Coronary artery (tissue), 2 donors: Measurements from ENCODE around the gene SPON1.

Experiments
- DNase-seq: peaks from one replicate; pipeline ENCODE4 v3.0.0-alpha.2; 2017; ENCODE audit warnings: low spot score
- H3K27ac ChIP-seq, 2 donors: fragments of 200-600 bp; sonication (generic); one replicate each; pipeline ENCODE4 v1.5.1; 2016 to 2019
- H3K4me3 ChIP-seq: fragments of 200-600 bp; sonication (generic); 2 replicates; pipeline ENCODE4 v1.5.1; 2016; ENCODE audit warnings: mild to moderate bottlenecking, moderate library complexity
- CTCF ChIP-seq: fragments of 200-600 bp; sonication (generic); IDR thresholded peaks from one replicate; pipeline ENCODE4 v1.5.1; 2019; ENCODE audit warnings: antibody characterized with exemption

Gene SPON1

GRCh38 chr11:14096606-14097005 is 134.1 kb downstream of the SPON1 start:
- no peak overlapping the region for H3K4me3 ChIP-seq
- DNase-seq: no peak
- no peak overlapping the region for H3K27ac ChIP-seq
- no peak for TF ChIP-seq CTCF

- Histone ChIP-seq H3K27ac (no peak overlapping the region), H3K4me3 (no peak overlapping the region)
- no peak for DNase-seq
- no peak for TF ChIP-seq CTCF
These were observed 138.9 kb downstream of the SPON1 start for GRCh38 chr11:14101388-14101787.

GRCh38 chr11:14102766-14103165 is 140.2 kb downstream of the SPON1 start:
- DNase-seq: no peak
- TF ChIP-seq CTCF: no peak
- Histone ChIP-seq H3K27ac (no peak overlapping the region), H3K4me3 (no peak overlapping the region)

GRCh38 chr11:14105446-14105845 is 142.9 kb downstream of the SPON1 start:
- no peak for TF ChIP-seq CTCF
- no peak for DNase-seq
- Histone ChIP-seq H3K4me3 (no peak overlapping the region), H3K27ac (no peak overlapping the region)

- H3K4me3 ChIP-seq: no peak overlapping the region
- DNase-seq: no peak
- TF ChIP-seq CTCF: no peak
- no peak overlapping the region for H3K27ac ChIP-seq
These were observed 144.0 kb downstream of the SPON1 start for GRCh38 chr11:14106303-14107049.

GRCh38 chr11:14107050-14107430 is 144.5 kb downstream of the SPON1 start:
- no peak overlapping the region for H3K27ac ChIP-seq
- H3K4me3 ChIP-seq: no peak overlapping the region
- DNase-seq: no peak
- TF ChIP-seq CTCF: no peak

GRCh38 chr11:14109742-14110141 is 147.2 kb downstream of the SPON1 start:
- no peak overlapping the region for H3K27ac ChIP-seq
- DNase-seq: no peak

More at GRCh38 chr11:14109742-14110141, 147.2 kb downstream of the SPON1 start:
- no peak overlapping the region for H3K4me3 ChIP-seq
- TF ChIP-seq CTCF: no peak
